OCI-LY3 (cell line): ENCODE data around the gene COL4A2.

ENCODE experiments used
- CTCF ChIP-seq: fragments of 200-600, 300-600 bp; sonication (generic); IDR thresholded peaks from 2 replicates; pipeline ENCODE4 v1.5.1; 2014; ENCODE audit warnings: antibody characterized with exemption, low read length, low read depth
- EZH2phosphoT487 ChIP-seq: fragments of 200-600 bp; shearing (Covaris generic); IDR thresholded peaks from 2 replicates; pipeline ENCODE4 v1.6.1; 2018; ENCODE audit warnings: antibody characterized with exemption, mixed run types, low read depth

GRCh38 chr13:110521946-110522345 is 214.9 kb downstream of the COL4A2 start:
- no peak for TF ChIP-seq CTCF
- no peak for TF ChIP-seq EZH2phosphoT487
